C1 segment of cervical spinal cord (tissue), 14 donors: ENCODE data around the gene PRB3.

Experiments used
- DNase-seq, 14 donors: peaks; one replicate each; lab custom pipeline; 2025; lab: John Stamatoyannopoulos, UW

The PRB3 gene

GRCh38 chr12:11269607-11270006 lies at the start of gene PRB3:
PRB3 (minus strand) TSS chr12:11269707; CDS start chr12:11269669, 38 bp downstream.
- DNase-seq = no peak

- no peak for DNase-seq
Observed at GRCh38 chr12:11310336-11310735, 40.8 kb upstream of the PRB3 start, which contains the start of gene PRB4. PRB4 (minus strand) TSS chr12:11310436; CDS start chr12:11310398, 38 bp downstream.

DNA sequence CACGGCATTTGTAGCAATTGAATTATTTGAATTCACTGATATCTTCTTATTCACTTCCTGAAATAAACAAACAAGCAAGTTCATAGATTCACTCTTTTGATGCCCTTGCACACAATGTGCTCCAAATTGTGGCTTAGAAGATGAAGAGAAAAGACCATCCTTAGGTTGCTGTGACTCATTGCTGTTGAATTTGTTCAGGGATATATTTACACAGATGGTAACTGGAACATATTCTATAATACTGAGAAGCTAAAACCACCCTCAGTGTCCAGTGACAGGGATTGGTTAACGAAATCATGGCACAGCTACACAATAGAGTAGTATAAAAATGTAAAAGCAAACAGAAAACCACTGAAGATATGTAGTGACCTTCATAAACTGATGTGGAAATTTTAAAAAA lies 37.6 kb upstream of the PRB3 start:
- DNase-seq = no peak

- DNase-seq = no peak
Observed at GRCh38 chr12:11273449-11273848, 3.9 kb upstream of the PRB3 start.

- no peak for DNase-seq
Observed at GRCh38 chr12:11264501-11264900, 5.0 kb downstream of the PRB3 start.

DNA sequence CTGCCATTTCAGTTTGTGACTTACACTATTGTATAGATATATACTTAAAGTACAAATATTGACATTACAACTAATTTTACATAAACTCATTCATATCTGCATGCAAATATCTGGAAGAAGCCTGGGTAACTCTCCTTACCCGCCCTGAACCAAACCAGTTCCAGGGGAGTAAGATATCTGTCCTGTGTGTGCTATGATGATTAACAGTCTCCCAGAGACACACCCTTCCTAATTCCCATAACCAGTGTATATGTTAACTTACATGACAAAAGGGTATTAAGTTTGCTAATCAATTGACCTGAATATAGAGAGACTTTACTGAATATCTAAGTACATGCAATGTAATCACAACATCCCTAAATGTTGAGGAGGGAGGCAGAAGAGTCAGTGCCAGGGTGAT lies 23.0 kb downstream of the PRB3 start:
- DNase-seq = no peak

DNA sequence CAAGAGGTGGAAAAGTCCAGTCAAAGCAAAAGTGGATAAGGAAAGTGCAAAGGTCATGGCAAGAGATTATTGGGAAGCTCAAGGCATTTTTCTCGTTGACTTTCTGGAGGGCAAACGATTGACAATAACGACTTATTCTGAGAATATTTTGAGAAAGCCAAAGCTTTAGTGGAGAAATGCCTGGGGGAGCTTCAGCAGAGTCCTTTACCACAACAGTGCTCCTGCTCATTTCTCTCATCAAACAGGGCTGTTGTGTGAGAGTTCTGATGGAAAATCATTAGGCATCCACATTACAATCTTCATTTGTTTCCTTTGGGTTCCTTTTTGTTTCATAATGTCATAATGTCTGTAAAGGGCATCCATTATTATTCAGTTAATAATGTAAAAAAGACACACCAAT lies 26.9 kb downstream of the PRB3 start:
- DNase-seq = no peak

GRCh38 chr12:11240348-11240930 lies 29.1 kb downstream of the PRB3 start:
- DNase-seq = no peak

GRCh38 chr12:11238275-11238674 lies 31.2 kb downstream of the PRB3 start:
- no peak for DNase-seq

DNA sequence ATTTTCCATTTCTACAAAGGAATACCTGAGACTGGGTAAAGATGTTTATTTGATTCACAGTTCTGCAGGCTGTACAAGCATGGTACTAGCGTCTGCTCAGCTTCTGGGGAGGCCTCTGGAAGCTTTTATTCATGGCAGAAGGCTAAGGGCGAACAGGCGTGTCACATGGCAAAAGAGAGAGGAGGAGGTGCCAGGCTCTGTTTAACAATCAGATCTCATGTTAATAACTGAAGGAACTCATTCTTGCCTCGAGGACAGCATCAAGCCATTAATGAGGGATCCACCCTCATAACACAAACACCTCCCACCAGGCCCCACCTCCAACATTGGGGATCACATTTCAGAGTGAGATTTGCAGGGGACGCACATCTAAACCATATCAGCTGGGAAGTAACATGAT lies 36.0 kb downstream of the PRB3 start:
- DNase-seq = no peak

GRCh38 chr12:11228296-11228879 lies 41.1 kb downstream of the PRB3 start:
- DNase-seq = peak in 3 of 14 donors; percentile 1 to 11 (median 1)

DNA sequence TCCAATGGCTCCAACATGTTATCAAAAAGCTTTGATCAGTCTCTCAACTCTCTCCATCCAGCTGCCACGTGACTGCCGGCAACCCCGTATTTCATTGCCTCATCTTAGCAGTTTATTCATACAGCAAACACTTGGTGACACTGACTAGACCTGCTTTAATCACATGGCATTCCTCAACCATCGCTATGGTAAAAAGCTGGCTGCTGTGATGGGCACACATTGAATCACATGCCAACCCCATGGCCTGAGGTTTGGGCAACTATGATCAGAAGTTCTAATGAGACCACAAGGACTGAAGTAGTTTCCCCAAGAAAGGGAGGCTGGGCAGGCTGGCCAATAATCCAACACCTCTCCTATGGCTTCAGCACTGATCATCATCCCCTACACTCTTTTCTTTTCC lies 42.1 kb downstream of the PRB3 start:
- DNase-seq = no peak
